H9 (cell line): ENCODE results near the gene CLIP1. TPM values are rescaled to one million over a fixed set of nuclear protein-coding genes. Genes with fewer than 3 reads are reported as not detected.

ENCODE experiments used
- DNase-seq: peaks from one replicate; pipeline ENCODE4 v3.0.0-alpha.2; 2017
- H2AFZ ChIP-seq: one replicate; pipeline ENCODE4 v1.6.1; 2013; ENCODE audit warnings: mild to moderate bottlenecking, low read length, control low read depth, moderate library complexity
- H2AK5ac ChIP-seq: 2 replicates; pipeline ENCODE4 v1.6.1; 2013; ENCODE audit warnings: low read length, control low read depth, mixed read lengths; ENCODE audit not compliant: insufficient read length
- H2BK120ac ChIP-seq: one replicate; pipeline ENCODE4 v1.6.1; 2013; ENCODE audit warnings: low read depth, mild to moderate bottlenecking, low read length, control low read depth, inconsistent platforms; ENCODE audit not compliant: poor library complexity, severe bottlenecking
- H2BK12ac ChIP-seq: 2 replicates; pipeline ENCODE4 v1.6.1; 2013; ENCODE audit warnings: low read length, control low read depth, mixed read lengths, low read depth; ENCODE audit not compliant: insufficient read length
- H2BK15ac ChIP-seq: 2 replicates; pipeline ENCODE4 v1.6.1; 2013; ENCODE audit warnings: low read depth, low read length, control low read depth
- H2BK20ac ChIP-seq: one replicate; pipeline ENCODE4 v1.6.1; 2013; ENCODE audit warnings: low read depth, mild to moderate bottlenecking, low read length, control low read depth, inconsistent platforms; ENCODE audit not compliant: poor library complexity, severe bottlenecking
- H2BK5ac ChIP-seq: 2 replicates; pipeline ENCODE4 v1.6.1; 2013; ENCODE audit warnings: low read length, control low read depth, mixed read lengths; ENCODE audit not compliant: insufficient read length
- H3K14ac ChIP-seq: 2 replicates; pipeline ENCODE4 v1.6.1; 2013; ENCODE audit warnings: low read length, control low read depth; ENCODE audit not compliant: insufficient read depth
- H3K18ac ChIP-seq: 2 replicates; pipeline ENCODE4 v1.6.1; 2013; ENCODE audit warnings: low read depth, mild to moderate bottlenecking, mixed read lengths, low read length, control low read depth; ENCODE audit not compliant: insufficient read length
- H3K23ac ChIP-seq: 2 replicates; pipeline ENCODE4 v1.6.1; 2013; ENCODE audit warnings: low read length, control low read depth, mixed read lengths, low read depth; ENCODE audit not compliant: insufficient read length
- H3K23me2 ChIP-seq: 2 replicates; pipeline ENCODE4 v1.6.1; 2013; ENCODE audit warnings: low read depth, mild to moderate bottlenecking, mixed read lengths, low read length, control low read depth; ENCODE audit not compliant: insufficient read length, poor library complexity, severe bottlenecking
- H3K27ac ChIP-seq: 2 replicates; pipeline ENCODE4 v1.5.1; 2013; ENCODE audit warnings: low read length, control low read depth, mixed read lengths, low read depth; ENCODE audit not compliant: insufficient read length
- H3K27me3 ChIP-seq: 2 replicates; pipeline ENCODE4 v1.6.1; 2013; ENCODE audit warnings: low read length, control low read depth, inconsistent platforms; ENCODE audit not compliant: insufficient read depth
- H3K4ac ChIP-seq: 2 replicates; pipeline ENCODE4 v1.6.1; 2013; ENCODE audit warnings: low read depth, mild to moderate bottlenecking, control low read depth, inconsistent platforms, low read length, moderate library complexity
- H3K4me1 ChIP-seq: 2 replicates; pipeline ENCODE4 v1.6.1; 2013; ENCODE audit warnings: low read length, control low read depth, inconsistent platforms; ENCODE audit not compliant: insufficient read depth
- H3K4me2 ChIP-seq: 2 replicates; pipeline ENCODE4 v1.6.1; 2013; ENCODE audit warnings: low read length, control low read depth, mixed read lengths; ENCODE audit not compliant: insufficient read length, insufficient read depth
- H3K56ac ChIP-seq: 2 replicates; pipeline ENCODE4 v1.6.1; 2013; ENCODE audit warnings: low read depth, mild to moderate bottlenecking, mixed read lengths, low read length, control low read depth; ENCODE audit not compliant: insufficient read length
- H3K79me1 ChIP-seq: 2 replicates; pipeline ENCODE4 v1.6.1; 2013; ENCODE audit warnings: low read depth, mild to moderate bottlenecking, moderate library complexity, low read length, control low read depth, inconsistent platforms; ENCODE audit not compliant: insufficient read depth, poor library complexity, severe bottlenecking
- H3K79me2 ChIP-seq: 2 replicates; pipeline ENCODE4 v1.6.1; 2013; ENCODE audit warnings: low read length, control low read depth, inconsistent platforms; ENCODE audit not compliant: insufficient read depth
- H3K9ac ChIP-seq: 2 replicates; pipeline ENCODE4 v1.6.1; 2013; ENCODE audit warnings: low read length, control low read depth, mixed read lengths; ENCODE audit not compliant: insufficient read length; ENCODE audit errors: extremely low read depth
- H3K9me3 ChIP-seq: one replicate; pipeline ENCODE4 v1.6.1; 2013; ENCODE audit warnings: low read depth, low read length, inconsistent platforms; ENCODE audit not compliant: control insufficient read depth
- H3T11ph ChIP-seq: one replicate; pipeline ENCODE4 v1.6.1; 2013; ENCODE audit warnings: mild to moderate bottlenecking, low read length, control low read depth, inconsistent platforms
- H4K20me1 ChIP-seq: one replicate; pipeline ENCODE4 v1.6.1; 2013; ENCODE audit not compliant: control insufficient read depth, insufficient read length, insufficient read depth
- H4K5ac ChIP-seq: 2 replicates; pipeline ENCODE4 v1.6.1; 2013; ENCODE audit warnings: low read depth, mild to moderate bottlenecking, mixed read lengths, low read length, control low read depth; ENCODE audit not compliant: insufficient read length
- H4K8ac ChIP-seq: replicated peaks from 2 replicates; pipeline ENCODE4 v1.6.1; 2013; ENCODE audit warnings: low read length, control low read depth, mixed read lengths, low read depth; ENCODE audit not compliant: insufficient read length
- H4K91ac ChIP-seq: 2 replicates; pipeline ENCODE4 v1.6.1; 2013; ENCODE audit warnings: low read depth, mild to moderate bottlenecking, moderate library complexity, mixed read lengths, low read length, control low read depth; ENCODE audit not compliant: insufficient read length
- H3K27ac Mint-ChIP-seq, 3 experiments: 2 replicates in 2 of 3; 3 replicates in 1 of 3; pipeline ENCODE4 v1.8.0; 2020 to 2021; ENCODE audit warnings: mixed read lengths in 3 of 3, mild to moderate bottlenecking in 1 of 3, moderate library complexity in 1 of 3
- H3K27me3 Mint-ChIP-seq: 2 replicates; pipeline ENCODE4 v1.8.0; 2021; ENCODE audit warnings: low read depth, mild to moderate bottlenecking, moderate library complexity, mixed read lengths
- H3K36me3 Mint-ChIP-seq, 3 experiments: 2 replicates in 2 of 3; 3 replicates in 1 of 3; pipeline ENCODE4 v1.8.0; 2020 to 2021; ENCODE audit warnings: low read depth in 3 of 3, mixed read lengths in 3 of 3; ENCODE audit not compliant: insufficient read depth in 1 of 3
- H3K4me1 Mint-ChIP-seq, 2 experiments: 2 replicates each; pipeline ENCODE4 v1.8.0; 2020; ENCODE audit warnings: mixed read lengths in 2 of 2
- H3K4me3 Mint-ChIP-seq, 2 experiments: 2 replicates in 1 of 2; 3 replicates in 1 of 2; pipeline ENCODE4 v1.8.0; 2020 to 2021; ENCODE audit warnings: mild to moderate bottlenecking in 2 of 2, mixed read lengths in 2 of 2, moderate library complexity in 1 of 2
- H3K9me3 Mint-ChIP-seq, 2 experiments: 2 replicates in 1 of 2; 3 replicates in 1 of 2; pipeline ENCODE4 v1.8.0; 2020; ENCODE audit warnings: mild to moderate bottlenecking in 2 of 2, mixed read lengths in 2 of 2, moderate library complexity in 1 of 2
- WGBS: extraction: QIAGEN DNeasy Blood & Tissue Kit; methylation state at CpG from one replicate; pipeline ENCODE4 v1.1.7; 2013; ENCODE audit warnings: missing lambda C conversion rate, low lambda C conversion rate, mixed read lengths; ENCODE audit not compliant: insufficient read length; ENCODE audit errors: extremely low coverage; 5-methylcytosine and 5-hydroxymethylcytosine counted together
- total RNA-seq: library from RNA; stranded (reverse); gene quantifications from 2 replicates; pipeline ENCODE4 v1.2.1, GENCODE V29; 2021
- TF ChIP-seq, protein P1 (sequence below): fragments of 200-600 bp; sonication (generic); conservative IDR thresholded peaks from 3 replicates; pipeline ENCODE4 v1.8.0; 2021; ENCODE audit warnings: antibody characterized with exemption, mild to moderate bottlenecking

Gene CLIP1
- total RNA-seq, 1 experiment from 2014 or later = 23.6 TPM

DNA sequence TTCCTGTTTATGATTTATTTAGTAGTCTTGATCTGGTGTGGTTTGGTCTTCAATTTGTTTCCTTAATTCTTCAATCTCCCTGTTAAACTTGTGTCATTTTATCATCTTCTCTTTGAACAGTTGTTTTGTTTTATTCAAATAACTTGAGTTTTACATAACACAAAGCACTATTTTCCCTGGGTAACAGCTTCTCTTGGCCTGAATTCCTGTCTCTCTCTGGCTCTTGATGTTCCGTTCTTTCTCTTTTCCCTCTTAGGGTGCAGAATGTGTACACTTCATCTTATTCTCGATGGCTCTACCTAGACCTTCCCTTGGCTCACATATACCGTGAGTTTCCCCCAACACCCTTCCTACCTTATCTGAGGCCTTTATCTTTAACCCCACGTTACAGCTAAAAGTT, 119.4 kb downstream of the CLIP1 start:
- Mint-ChIP-seq H3K27ac (peak overlapping the region in 1 of 3 experiments; percentile 2; a peak in 1 of 7 replicates), H3K27me3 (no peaks in the 10 kb centered on the region), H3K4me3 (no peak overlapping the region), H3K36me3 (peaks cover 0 to 4% (median 0%) of the 10 kb centered on the region in 3 experiments; a peak in 1 of 7 replicates), H3K4me1 (no peaks in the 10 kb centered on the region), H3K9me3 (no peaks in the 10 kb centered on the region)
- Histone ChIP-seq H3K18ac (no peak overlapping the region), H2BK120ac (no peak overlapping the region), H3K9ac (no peak overlapping the region), H2AFZ (no peak overlapping the region), H4K91ac (no peak overlapping the region), H3K56ac (no peak overlapping the region), H3K23ac (no peak overlapping the region), H3K79me2 (no peaks in the 10 kb centered on the region), H3T11ph (no peak overlapping the region), H3K79me1 (no peaks in the 10 kb centered on the region), H4K8ac (no peak overlapping the region), H2BK5ac (no peak overlapping the region), H2BK15ac (no peak overlapping the region), H3K23me2 (no peaks in the 10 kb centered on the region), H3K27me3 (no peaks in the 10 kb centered on the region), H4K20me1 (no peaks in the 10 kb centered on the region), H2AK5ac (no peak overlapping the region), H2BK20ac (no peak overlapping the region), H3K14ac (no peak overlapping the region), H3K4me1 (no peaks in the 10 kb centered on the region), H2BK12ac (no peak overlapping the region), H3K9me3 (no peaks in the 10 kb centered on the region), H4K5ac (no peak overlapping the region), H3K4me2 (no peak overlapping the region), H3K27ac (no peak overlapping the region), H3K4ac (no peak overlapping the region)
- TF ChIP-seq, protein P1, sequence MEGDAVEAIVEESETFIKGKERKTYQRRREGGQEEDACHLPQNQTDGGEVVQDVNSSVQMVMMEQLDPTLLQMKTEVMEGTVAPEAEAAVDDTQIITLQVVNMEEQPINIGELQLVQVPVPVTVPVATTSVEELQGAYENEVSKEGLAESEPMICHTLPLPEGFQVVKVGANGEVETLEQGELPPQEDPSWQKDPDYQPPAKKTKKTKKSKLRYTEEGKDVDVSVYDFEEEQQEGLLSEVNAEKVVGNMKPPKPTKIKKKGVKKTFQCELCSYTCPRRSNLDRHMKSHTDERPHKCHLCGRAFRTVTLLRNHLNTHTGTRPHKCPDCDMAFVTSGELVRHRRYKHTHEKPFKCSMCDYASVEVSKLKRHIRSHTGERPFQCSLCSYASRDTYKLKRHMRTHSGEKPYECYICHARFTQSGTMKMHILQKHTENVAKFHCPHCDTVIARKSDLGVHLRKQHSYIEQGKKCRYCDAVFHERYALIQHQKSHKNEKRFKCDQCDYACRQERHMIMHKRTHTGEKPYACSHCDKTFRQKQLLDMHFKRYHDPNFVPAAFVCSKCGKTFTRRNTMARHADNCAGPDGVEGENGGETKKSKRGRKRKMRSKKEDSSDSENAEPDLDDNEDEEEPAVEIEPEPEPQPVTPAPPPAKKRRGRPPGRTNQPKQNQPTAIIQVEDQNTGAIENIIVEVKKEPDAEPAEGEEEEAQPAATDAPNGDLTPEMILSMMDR = no peak
- DNase-seq = no peak
- no CpG with 5 or more reads among the region's 4 CpGs for WGBS
